ENCODE data around the gene MRPL51.

GRCh38 chr12:6534945-6535696 lies 42.1 kb upstream of the MRPL51 start:
- no peak for TF ChIP-seq EZH2 (IDR thresholded peaks at IDR 0.05; ENCODE audit: low read length)
- TF ChIP-seq CTCF (optimal IDR thresholded peaks at IDR 0.05 in 1 of 3, IDR thresholded peaks at IDR 0.05 in 1 of 3, conservative IDR thresholded peaks at IDR 0.05 in 1 of 3; ENCODE audit: extremely low read depth in 1 of 3, insufficient read depth in 2 of 3, low read length in 3 of 3), result no peak

Measured in keratinocyte (primary cell).